HL-60/S4 (cell line): ENCODE results near the gene IP6K3.

ENCODE experiments used
- in situ Hi-C: fragments of 300-500 bp; cut with MboI; formaldehyde crosslinking; loops from 2 replicates; pipeline ENCODE4 v1.14.3; 2022; ENCODE audit warnings: low sequenced_read_pairs

The IP6K3 gene

GRCh38 chr6:33742837-33743236 lies 3.9 kb downstream of the IP6K3 start:
- in situ Hi-C loops, result no loop called here

- in situ Hi-C loops, result no loop called here
These were observed 4.6 kb downstream of the IP6K3 start for GRCh38 chr6:33742092-33742491.

GRCh38 chr6:33740794-33741193 lies 5.9 kb downstream of the IP6K3 start:
- in situ Hi-C loops, result no loop called here

GRCh38 chr6:33740204-33740608 lies 6.5 kb downstream of the IP6K3 start:
- in situ Hi-C loops, result no loop called here

DNA sequence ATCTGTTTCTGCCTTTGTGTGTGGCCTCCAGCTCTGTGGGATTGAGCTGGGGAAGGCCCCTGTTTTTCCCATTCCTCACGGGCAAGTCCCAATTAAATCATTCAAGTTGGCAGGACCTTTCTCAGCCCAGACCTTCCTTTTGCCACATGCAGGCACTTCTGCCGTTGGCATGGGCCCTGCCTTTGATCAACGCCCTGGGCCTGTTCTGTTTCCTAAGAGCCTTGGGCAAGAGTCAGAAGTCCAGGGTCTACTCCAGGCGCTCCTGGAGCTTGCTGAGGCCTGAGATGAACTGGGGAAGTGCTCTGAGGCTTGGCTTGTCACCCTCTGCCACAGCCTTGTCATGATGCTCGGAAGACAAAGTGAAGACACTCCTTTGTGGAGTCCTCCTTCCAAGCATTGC lies 7.1 kb downstream of the IP6K3 start:
- in situ Hi-C loops, result no loop called here

- in situ Hi-C loops, result no loop called here
These were observed 7.8 kb downstream of the IP6K3 start for GRCh38 chr6:33738879-33739278.

GRCh38 chr6:33738153-33738552 lies 8.6 kb downstream of the IP6K3 start:
- in situ Hi-C loops, result no loop called here

DNA sequence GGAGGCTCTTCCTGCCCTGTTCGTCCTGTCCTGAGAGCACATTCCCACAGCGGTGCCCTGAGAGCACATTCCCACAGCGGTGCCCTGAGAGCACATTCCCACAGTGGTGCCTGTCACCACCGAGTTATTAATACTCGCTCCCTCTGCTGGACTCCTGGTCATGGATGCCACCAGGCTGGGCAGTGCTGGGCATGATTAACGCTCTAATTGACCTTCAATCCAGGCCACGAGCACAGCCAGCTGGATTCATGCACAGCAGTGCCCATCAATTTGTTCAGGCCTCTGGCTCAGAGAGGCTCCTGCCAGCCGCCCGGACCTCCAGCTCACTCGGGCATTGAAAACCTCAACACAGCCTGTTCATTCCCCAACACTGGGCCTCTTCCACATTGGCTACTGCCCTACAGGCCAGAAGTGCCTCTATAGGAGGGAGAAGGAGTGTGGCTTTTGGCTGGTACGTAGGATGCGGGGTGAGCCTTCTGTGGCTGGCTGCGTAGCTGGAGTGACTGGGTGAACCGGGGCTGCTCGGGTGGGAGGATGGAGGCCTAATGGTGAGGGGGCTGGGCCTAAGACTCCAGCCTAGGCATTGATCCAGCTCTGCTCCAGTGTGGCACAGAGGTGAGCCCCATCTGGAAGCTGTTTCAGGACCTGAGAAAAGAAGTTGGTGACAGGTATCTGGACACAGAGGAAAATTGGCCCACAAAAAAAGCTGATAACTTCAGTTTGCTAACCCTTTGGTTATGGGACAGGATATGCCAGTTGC lies 9.3 kb downstream of the IP6K3 start:
- in situ Hi-C loops, result no loop called here

DNA sequence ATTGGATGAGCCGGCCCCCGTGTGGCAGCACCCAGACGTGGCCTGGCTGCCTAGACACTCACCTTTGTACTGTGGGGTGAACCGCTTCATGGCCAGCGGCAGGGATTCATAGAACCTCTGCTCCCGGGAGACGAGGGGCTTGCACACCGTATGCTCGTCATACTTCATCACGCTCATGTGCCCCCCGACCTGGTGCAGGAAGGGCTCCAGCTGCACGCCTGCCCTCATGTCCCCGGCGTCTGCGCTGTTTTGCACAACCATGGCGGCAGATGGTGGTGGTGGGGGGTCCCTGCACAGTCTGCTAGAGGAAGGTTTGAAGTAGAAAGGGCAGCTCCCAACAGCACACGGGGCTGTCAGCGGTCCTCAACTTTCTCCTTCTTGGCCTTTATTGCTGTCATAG lies 11.5 kb downstream of the IP6K3 start:
- in situ Hi-C loops, result no loop called here

- in situ Hi-C loops, result no loop called here
These were observed 13.0 kb downstream of the IP6K3 start for GRCh38 chr6:33733709-33734007.

DNA sequence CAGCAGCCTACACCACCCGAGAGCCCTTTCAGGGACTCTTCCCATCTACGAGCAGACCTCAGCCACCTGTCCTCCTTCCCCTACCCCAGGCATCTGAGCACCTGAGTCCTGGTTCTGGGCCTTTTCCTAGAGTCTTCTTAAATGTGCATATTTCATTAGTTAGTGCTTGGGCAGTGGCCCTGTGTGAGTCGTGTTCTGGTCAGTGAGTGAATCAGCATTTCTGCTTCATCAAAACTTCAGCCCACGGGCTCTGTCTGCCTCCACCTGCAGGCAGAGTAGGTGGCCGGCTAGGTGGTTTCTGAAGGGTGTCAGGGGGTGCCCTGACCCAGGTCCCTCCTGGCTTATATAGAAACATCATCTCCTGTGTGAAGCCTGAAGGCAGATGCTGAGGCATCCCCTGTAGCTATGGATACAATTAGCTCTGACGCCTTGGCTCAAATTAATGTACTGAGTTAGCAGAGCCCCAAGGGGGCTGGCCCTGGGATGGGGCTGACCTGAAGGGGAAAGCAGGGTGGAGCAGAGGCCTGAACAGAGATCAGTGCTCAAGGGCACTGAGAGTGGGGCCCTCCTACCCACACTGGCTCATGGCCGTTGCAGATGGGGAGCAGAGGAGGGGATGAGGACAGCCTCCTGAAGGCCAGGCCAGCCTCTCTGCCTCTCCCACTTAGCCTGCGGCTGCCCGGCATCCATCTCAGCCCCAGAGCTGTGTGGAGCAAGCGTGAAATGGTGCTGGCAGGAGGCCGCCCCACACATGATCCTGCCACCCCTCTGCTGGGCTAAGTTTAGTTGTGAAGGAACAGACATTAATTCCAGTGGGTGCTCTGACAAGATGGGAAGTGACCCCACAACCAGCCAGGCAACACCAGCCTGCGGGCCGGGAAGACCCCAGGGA lies 13.6 kb downstream of the IP6K3 start:
- in situ Hi-C loops, result no loop called here

- in situ Hi-C loops, result no loop called here
These were observed 14.3 kb downstream of the IP6K3 start for GRCh38 chr6:33732385-33732784.

DNA sequence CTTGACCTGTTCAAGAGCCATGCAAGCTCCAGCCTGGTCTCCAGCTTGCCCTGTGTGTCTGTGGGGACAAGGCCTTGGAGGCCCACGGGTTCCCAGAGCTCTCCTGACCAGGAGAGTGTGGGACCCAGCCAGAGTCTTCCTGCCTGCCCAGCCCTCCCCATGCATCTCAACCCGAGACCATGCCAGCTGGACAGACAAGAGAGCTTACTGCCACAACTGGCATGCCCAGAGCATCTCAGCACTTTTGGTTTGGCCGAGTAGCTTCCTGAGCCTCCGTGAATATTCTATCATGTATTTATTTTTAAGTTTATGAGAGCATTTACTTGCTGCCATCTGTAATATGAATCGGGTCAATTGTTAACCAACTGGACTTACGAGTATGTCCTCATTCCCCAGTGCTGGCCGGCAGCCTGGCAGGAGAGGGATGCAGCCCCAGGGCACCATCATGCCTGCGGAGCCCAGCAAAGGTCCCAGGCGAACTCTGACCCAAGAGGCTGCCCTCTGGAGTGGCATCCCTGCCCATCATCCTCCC lies 14.9 kb downstream of the IP6K3 start:
- in situ Hi-C loops, result no loop called here

DNA sequence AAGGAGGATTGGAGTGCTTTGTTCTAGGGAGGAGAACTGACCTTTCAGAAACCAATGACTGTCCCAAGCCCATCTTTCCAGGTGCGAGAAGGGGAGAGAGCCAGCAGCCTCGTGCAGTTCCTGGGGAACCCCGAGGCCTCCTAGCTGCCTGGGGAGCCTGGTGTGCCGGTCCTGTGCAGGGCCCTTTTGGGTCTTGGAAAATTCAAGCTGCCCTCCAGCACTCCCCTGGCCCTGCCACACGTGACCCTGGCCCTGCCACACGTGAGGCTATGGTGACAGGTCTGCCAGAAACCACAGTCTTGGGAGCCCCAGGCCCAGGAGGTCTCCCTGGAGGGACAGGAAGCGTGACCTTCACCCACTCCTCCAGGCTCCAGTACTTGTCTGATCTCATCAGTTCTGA lies 15.7 kb downstream of the IP6K3 start:
- in situ Hi-C loops, result no loop called here

- in situ Hi-C loops, result no loop called here
These were observed 16.1 kb downstream of the IP6K3 start for GRCh38 chr6:33730611-33731010.

- in situ Hi-C loops, result no loop called here
These were observed 17.6 kb downstream of the IP6K3 start for GRCh38 chr6:33729059-33729458.

- in situ Hi-C loops, result no loop called here
These were observed 18.3 kb downstream of the IP6K3 start for GRCh38 chr6:33728438-33728837.

GRCh38 chr6:33727932-33728331 lies 18.8 kb downstream of the IP6K3 start:
- in situ Hi-C loops, result no loop called here

DNA sequence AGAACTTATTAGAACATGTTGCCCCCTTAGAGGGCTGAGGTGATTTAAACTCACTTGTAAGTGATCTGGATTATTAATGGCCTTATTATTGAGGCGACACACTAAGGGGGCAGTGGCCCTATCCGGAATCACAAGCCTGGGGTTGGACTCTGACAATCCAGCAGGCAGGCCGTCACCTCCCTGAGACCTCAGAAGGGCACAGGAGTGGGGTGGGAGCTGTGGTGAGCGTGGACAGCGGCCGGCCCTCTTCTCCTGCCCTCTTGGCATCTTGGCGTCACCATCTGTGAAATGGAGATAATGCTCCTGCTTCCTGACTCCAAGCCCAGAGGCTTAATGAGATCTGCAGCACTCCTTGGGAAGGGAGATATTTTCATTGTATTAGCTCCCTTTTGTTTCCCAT lies 19.6 kb downstream of the IP6K3 start:
- in situ Hi-C loops, result no loop called here

GRCh38 chr6:33726696-33727095 lies 20.0 kb downstream of the IP6K3 start:
- in situ Hi-C loops, result no loop called here

DNA sequence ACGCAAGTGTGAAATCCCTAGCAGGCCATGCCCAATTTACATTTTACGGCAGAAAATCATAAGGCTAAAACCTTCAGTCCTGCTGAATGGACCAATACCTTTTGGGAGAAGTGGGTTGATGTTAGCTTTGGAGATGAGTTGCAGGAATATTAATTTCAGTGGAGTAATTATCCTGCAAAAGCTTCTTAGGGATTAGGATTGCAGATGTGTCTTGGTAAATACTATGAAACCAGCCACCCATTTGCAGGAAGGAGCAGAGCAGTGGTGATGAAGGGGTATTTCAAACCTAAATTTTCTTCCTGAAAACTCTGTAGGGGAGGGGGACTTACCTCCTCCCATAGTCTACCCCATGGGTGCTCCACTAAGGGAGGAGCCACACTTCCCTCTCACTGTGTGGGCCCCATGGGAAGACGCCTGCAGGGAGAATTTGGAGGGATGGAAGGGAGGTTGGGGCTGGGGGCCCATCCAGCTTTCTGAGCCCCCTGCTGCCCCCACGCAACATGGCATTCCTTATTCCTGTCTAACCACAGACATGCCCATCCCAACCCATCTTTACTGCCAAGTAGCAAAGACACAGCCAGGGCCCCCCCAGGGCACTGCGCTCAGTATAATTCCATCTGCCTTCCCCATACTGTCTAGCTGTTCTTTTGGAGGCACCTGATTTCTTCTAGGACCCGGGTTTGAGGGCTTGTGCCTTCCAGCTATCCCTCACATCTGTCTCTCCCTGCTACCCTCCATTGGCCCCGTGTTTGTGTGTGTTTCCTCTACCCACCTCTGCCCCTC lies 20.6 kb downstream of the IP6K3 start:
- in situ Hi-C loops, result no loop called here
